Neural cell (in vitro differentiated cells): Measurements from ENCODE around the gene PTX4. TPM values are rescaled to one million over a fixed set of nuclear protein-coding genes. Genes with fewer than 3 reads are reported as not detected.

Experiments
- H2AFZ ChIP-seq: fragments of 200-600, 300-800 bp; sonication (generic), shearing (Covaris generic); 2 replicates; pipeline ENCODE4 v1.6.0; 2014; ENCODE audit warnings: low read depth, mild to moderate bottlenecking, antibody characterized with exemption, low read length, moderate library complexity
- H3F3A ChIP-seq: fragments of 200-600 bp; shearing (Covaris generic); 2 replicates; pipeline ENCODE4 v1.6.1; 2016; ENCODE audit warnings: mild to moderate bottlenecking, moderate library complexity, mixed read lengths, antibody characterized with exemption, low read length; ENCODE audit not compliant: insufficient read depth, poor library complexity, severe bottlenecking
- H3K27ac ChIP-seq: fragments of 200-600, 300-800 bp; sonication (generic), shearing (Covaris generic); 2 replicates; pipeline ENCODE4 v1.5.1; 2014; ENCODE audit warnings: mild to moderate bottlenecking, low read length, moderate library complexity
- H3K27me3 ChIP-seq: fragments of 300-800, 200-600 bp; sonication (generic), shearing (Covaris generic); 2 replicates; pipeline ENCODE4 v1.6.0; 2014; ENCODE audit warnings: mild to moderate bottlenecking, low read depth, low read length, moderate library complexity; ENCODE audit not compliant: insufficient read depth
- H3K36me3 ChIP-seq: fragments of 300-800, 200-600 bp; sonication (generic), shearing (Covaris generic); 2 replicates; pipeline ENCODE4 v1.5.1; 2014; ENCODE audit warnings: mild to moderate bottlenecking, antibody characterized with exemption, low read length, moderate library complexity; ENCODE audit not compliant: insufficient read depth
- H3K4me2 ChIP-seq: fragments of 300-800, 200-600 bp; sonication (generic), shearing (Covaris generic); 2 replicates; pipeline ENCODE4 v1.6.0; 2014; ENCODE audit warnings: mild to moderate bottlenecking, low read length
- H3K4me3 ChIP-seq: fragments of 300-800, 200-600 bp; sonication (generic), shearing (Covaris generic); 2 replicates; pipeline ENCODE4 v1.5.1; 2014; ENCODE audit warnings: mild to moderate bottlenecking, low read length, moderate library complexity
- H3K79me2 ChIP-seq: fragments of 200-600 bp; shearing (Covaris generic); replicated peaks from 2 replicates; pipeline ENCODE4 v1.6.0; 2014; ENCODE audit warnings: mild to moderate bottlenecking, low read length, moderate library complexity; ENCODE audit not compliant: insufficient read depth
- H3K9ac ChIP-seq: fragments of 300-800, 200-600 bp; sonication (generic), shearing (Covaris generic); 2 replicates; pipeline ENCODE4 v1.6.1; 2016; ENCODE audit warnings: mild to moderate bottlenecking, low read length, mixed read lengths
- H3K9me2 ChIP-seq: fragments of 200-600 bp; shearing (Covaris generic); 2 replicates; pipeline ENCODE4 v1.6.1; 2016; ENCODE audit warnings: mild to moderate bottlenecking, low read length, mixed read lengths; ENCODE audit not compliant: insufficient read depth
- H3K9me3 ChIP-seq: fragments of 200-600, 300-800 bp; sonication (generic), shearing (Covaris generic); 2 replicates; pipeline ENCODE4 v1.6.1; 2016; ENCODE audit warnings: mild to moderate bottlenecking, mixed run types, low read length, moderate library complexity, mixed read lengths
- H4K20me1 ChIP-seq: fragments of 200-600 bp; shearing (Covaris generic); 2 replicates; pipeline ENCODE4 v1.6.1; 2016; ENCODE audit warnings: mild to moderate bottlenecking, mixed run types; ENCODE audit not compliant: insufficient read depth
- EP300 ChIP-seq: fragments of 450-650 bp; conservative IDR thresholded peaks from 2 replicates; pipeline ENCODE4 v1.6.1; 2014; ENCODE audit warnings: antibody characterized with exemption, mild to moderate bottlenecking, moderate library complexity; ENCODE audit not compliant: poor library complexity, severe bottlenecking
- EZH2 ChIP-seq: fragments of 200-600, 300-800 bp; shearing (Covaris generic), sonication (generic); IDR thresholded peaks from 2 replicates; pipeline ENCODE4 v1.6.1; 2014; ENCODE audit warnings: antibody characterized with exemption, low read length, borderline replicate concordance, mild to moderate bottlenecking; ENCODE audit not compliant: insufficient read depth, poor library complexity, severe bottlenecking
- MXI1 ChIP-seq: fragments of 450-650 bp; conservative IDR thresholded peaks from 2 replicates; pipeline ENCODE4 v1.6.1; 2014; ENCODE audit warnings: antibody characterized with exemption, mild to moderate bottlenecking; ENCODE audit not compliant: poor library complexity, severe bottlenecking
- POLR2AphosphoS5 ChIP-seq: IDR thresholded peaks from 2 replicates; pipeline ENCODE4 v1.6.1; 2012
- RAD21 ChIP-seq: fragments of 450-650 bp; conservative IDR thresholded peaks from 2 replicates; pipeline ENCODE4 v1.6.1; 2014; ENCODE audit warnings: antibody characterized with exemption, mild to moderate bottlenecking, moderate library complexity
- SMC3 ChIP-seq: fragments of 450-650 bp; conservative IDR thresholded peaks from 2 replicates; pipeline ENCODE4 v1.6.1; 2014; ENCODE audit warnings: antibody characterized with exemption, mild to moderate bottlenecking, moderate library complexity; ENCODE audit not compliant: poor library complexity
- TAF1 ChIP-seq: IDR thresholded peaks from 2 replicates; pipeline ENCODE4 v1.6.1; 2012; ENCODE audit warnings: low read depth
- polyA plus RNA-seq: library from polyadenylated mRNA; depleted of rRNA; stranded (reverse); fragments of >200 nt; gene quantifications from 2 replicates; pipeline ENCODE4 v1.2.3, GENCODE V29; 2014
- TF ChIP-seq, protein P1 (sequence below): IDR thresholded peaks from 2 replicates; pipeline ENCODE4 v1.6.1; 2012; ENCODE audit warnings: borderline replicate concordance

Gene PTX4
- polyA plus RNA-seq, 1 donor from 2014 or later = not detected

DNA sequence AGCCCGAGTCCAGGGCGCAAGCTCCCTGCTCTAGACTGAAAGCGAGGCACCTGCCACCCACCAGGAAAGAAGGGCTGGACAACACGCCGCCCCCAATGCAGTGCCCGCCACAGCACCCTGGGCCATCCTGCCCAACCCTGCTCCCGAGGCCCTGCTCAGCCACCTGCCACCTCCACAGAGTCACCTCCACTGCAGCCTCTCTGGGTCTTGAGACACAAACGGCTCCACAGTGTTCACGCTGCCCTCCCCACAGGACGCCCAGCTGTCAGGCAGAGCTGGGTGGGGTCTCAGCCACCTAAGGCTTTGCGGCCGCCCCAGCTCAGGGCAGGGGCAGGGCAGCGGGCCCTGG is 23.2 kb downstream of the PTX4 start:
- H3K9me3 ChIP-seq = no peaks in the 10 kb centered on the region
- no peak for TF ChIP-seq TAF1
- no peak for TF ChIP-seq POLR2AphosphoS5
- no peak for TF ChIP-seq SMC3
- TF ChIP-seq, protein P1, sequence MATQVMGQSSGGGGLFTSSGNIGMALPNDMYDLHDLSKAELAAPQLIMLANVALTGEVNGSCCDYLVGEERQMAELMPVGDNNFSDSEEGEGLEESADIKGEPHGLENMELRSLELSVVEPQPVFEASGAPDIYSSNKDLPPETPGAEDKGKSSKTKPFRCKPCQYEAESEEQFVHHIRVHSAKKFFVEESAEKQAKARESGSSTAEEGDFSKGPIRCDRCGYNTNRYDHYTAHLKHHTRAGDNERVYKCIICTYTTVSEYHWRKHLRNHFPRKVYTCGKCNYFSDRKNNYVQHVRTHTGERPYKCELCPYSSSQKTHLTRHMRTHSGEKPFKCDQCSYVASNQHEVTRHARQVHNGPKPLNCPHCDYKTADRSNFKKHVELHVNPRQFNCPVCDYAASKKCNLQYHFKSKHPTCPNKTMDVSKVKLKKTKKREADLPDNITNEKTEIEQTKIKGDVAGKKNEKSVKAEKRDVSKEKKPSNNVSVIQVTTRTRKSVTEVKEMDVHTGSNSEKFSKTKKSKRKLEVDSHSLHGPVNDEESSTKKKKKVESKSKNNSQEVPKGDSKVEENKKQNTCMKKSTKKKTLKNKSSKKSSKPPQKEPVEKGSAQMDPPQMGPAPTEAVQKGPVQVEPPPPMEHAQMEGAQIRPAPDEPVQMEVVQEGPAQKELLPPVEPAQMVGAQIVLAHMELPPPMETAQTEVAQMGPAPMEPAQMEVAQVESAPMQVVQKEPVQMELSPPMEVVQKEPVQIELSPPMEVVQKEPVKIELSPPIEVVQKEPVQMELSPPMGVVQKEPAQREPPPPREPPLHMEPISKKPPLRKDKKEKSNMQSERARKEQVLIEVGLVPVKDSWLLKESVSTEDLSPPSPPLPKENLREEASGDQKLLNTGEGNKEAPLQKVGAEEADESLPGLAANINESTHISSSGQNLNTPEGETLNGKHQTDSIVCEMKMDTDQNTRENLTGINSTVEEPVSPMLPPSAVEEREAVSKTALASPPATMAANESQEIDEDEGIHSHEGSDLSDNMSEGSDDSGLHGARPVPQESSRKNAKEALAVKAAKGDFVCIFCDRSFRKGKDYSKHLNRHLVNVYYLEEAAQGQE = no peak
- no peak for TF ChIP-seq EZH2
- no peak for TF ChIP-seq RAD21

DNA sequence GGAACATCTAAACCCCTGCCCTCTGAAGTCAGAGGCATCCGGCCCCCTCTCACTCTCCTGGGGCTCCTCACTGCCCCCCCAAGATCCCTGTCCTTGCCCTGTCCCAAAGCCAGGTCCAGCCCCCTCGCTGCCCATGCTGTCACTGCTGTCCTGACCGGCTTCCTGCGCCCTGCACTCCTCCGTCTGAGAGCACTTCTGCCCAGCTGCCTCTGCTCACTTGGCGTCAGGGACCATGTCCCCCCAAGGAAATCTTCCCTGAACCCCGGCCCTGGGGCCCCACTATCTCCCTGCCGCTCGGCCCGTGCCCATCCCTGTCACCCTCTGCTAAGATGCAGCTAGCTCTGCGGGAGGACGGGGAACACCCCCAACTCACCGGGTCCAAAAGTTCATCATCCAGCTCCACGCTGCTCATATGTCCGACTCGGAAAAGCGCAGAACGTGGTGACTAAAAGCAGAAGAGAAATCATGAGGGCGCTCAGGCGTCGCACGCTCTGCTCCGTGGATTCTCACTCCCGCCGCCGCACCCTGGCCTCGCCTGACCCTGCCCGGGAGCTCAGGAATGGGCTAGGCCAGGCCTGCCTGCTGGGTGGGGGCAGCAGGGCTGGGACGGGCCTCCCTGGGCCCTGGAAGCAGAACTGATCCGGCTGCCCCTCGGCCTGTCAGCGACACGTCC is 23.7 kb downstream of the PTX4 start:
- no peak overlapping the region for H2AFZ ChIP-seq
- no peak overlapping the region for H3K4me2 ChIP-seq
- H3F3A ChIP-seq = no peaks in the 10 kb centered on the region
- no peaks in the 10 kb centered on the region for H4K20me1 ChIP-seq
- no peaks in the 10 kb centered on the region for H3K36me3 ChIP-seq
- no peaks in the 10 kb centered on the region for H3K79me2 ChIP-seq
- H3K4me3 ChIP-seq = no peak overlapping the region
- H3K27me3 ChIP-seq = no peaks in the 10 kb centered on the region
- no peak overlapping the region for H3K27ac ChIP-seq
- no peak overlapping the region for H3K9ac ChIP-seq
- TF ChIP-seq EP300 = no peak
- TF ChIP-seq POLR2AphosphoS5 = no peak
- no peak for TF ChIP-seq RAD21
- TF ChIP-seq MXI1 = no peak
- H3K9me2 ChIP-seq = no peaks in the 10 kb centered on the region
- H3K9me3 ChIP-seq = no peaks in the 10 kb centered on the region

More for the DNA sequence above, 23.2 kb downstream of the PTX4 start:
- no peak overlapping the region for H3K9ac ChIP-seq
- H3K27ac ChIP-seq = no peak overlapping the region
- H3K27me3 ChIP-seq = no peaks in the 10 kb centered on the region
- H3K4me2 ChIP-seq = no peak overlapping the region
- no peak overlapping the region for H2AFZ ChIP-seq
- no peaks in the 10 kb centered on the region for H4K20me1 ChIP-seq
- H3K79me2 ChIP-seq = no peaks in the 10 kb centered on the region
- H3K9me2 ChIP-seq = no peaks in the 10 kb centered on the region
- H3K4me3 ChIP-seq = no peak overlapping the region
- H3K36me3 ChIP-seq = no peaks in the 10 kb centered on the region
- H3F3A ChIP-seq = no peaks in the 10 kb centered on the region

DNA sequence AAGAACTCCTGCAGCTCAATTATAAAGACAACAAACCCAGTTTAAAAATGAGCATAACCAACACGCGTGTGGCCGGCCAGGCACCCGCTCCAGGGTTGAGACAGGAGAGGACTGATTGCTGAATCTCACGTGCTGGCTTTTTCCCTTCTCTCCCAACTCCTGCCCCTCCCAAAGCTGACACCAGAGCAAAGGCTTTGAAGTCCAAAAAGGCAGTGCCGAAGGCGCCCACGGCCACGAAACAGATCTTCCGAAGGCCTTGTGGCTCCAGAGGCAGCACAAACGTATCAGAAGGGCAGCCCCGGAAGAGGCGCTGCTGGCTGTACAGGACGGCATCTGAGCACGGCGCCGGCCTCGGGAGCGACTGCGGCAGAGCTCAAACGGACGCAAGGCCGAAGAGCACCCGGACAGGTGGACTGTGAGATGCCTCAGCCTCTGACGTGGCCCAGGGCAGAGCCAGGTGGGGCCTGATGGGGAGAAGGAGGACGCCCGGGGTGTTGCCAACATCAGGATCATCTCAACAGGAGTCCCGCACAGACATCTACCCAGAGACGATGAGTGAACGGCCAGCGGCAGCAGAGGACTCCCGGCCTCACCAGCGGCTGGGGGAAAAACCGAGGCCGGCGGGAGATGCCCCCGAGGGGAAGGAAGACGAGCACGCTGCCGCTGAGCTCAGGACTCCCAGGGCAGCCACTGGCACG is 24.4 kb downstream of the PTX4 start:
- Histone ChIP-seq H3K27ac (no peak overlapping the region), H3K9me3 (no peaks in the 10 kb centered on the region), H4K20me1 (no peaks in the 10 kb centered on the region), H3K36me3 (no peaks in the 10 kb centered on the region), H3F3A (no peaks in the 10 kb centered on the region), H3K9ac (no peak overlapping the region), H3K79me2 (no peaks in the 10 kb centered on the region), H3K9me2 (no peaks in the 10 kb centered on the region), H3K4me3 (no peak overlapping the region), H3K4me2 (no peak overlapping the region), H2AFZ (no peak overlapping the region), H3K27me3 (no peaks in the 10 kb centered on the region)
- no peak for TF ChIP-seq EZH2
- TF ChIP-seq TAF1 = no peak
